Kidney (tissue), 14 donors: Measurements from ENCODE around the gene WWC1. TPM values are rescaled to one million over a fixed set of nuclear protein-coding genes. Genes with fewer than 3 reads are reported as not detected.
A peak's percentile ranks its signal among the peaks of the same experiment; 100 is the strongest.

Experiments
- DNase-seq, 5 donors: peaks; one replicate each; pipeline ENCODE4 v3.0.0-alpha.2; 2013 to 2020
- FAIRE-seq: peaks from 2 replicates; lab custom pipeline; 2012; peaks lifted over from hg19 to GRCh38; lab: Jason Lieb, UNC
- H3K27ac ChIP-seq, 2 donors: one replicate each; pipeline ENCODE4 v1.7.0; 2013; ENCODE audit warnings: low read depth in 2 of 2, low read length in 2 of 2, inconsistent platforms in 1 of 2
- H3K27me3 ChIP-seq: one replicate; pipeline ENCODE4 v1.7.1; 2013; ENCODE audit warnings: low read length, inconsistent platforms; ENCODE audit not compliant: control insufficient read depth, insufficient read depth
- H3K36me3 ChIP-seq, 3 donors: one replicate each; pipeline versions ENCODE4 v1.7.0 to v1.7.1; 2013; ENCODE audit warnings: low read length in 3 of 3, control low read depth in 1 of 3, inconsistent platforms in 1 of 3; ENCODE audit not compliant: insufficient read depth in 3 of 3, control insufficient read depth in 2 of 3
- H3K4me1 ChIP-seq, 3 donors: one replicate each; pipeline versions ENCODE4 v1.7.0 to v1.7.1; 2013; ENCODE audit warnings: low read length in 3 of 3, inconsistent platforms in 1 of 3, low read depth in 1 of 3; ENCODE audit not compliant: control insufficient read depth in 2 of 3, insufficient read depth in 2 of 3
- H3K4me3 ChIP-seq, 3 donors: one replicate each; pipeline versions ENCODE4 v1.7.0 to v1.8.1; 2013; ENCODE audit warnings: low read length in 3 of 3, control low read depth in 1 of 3, inconsistent platforms in 1 of 3
- H3K9ac ChIP-seq, 3 donors: one replicate each; pipeline versions ENCODE4 v1.7.0 to v1.7.1; 2013; ENCODE audit warnings: low read length in 3 of 3, control low read depth in 1 of 3, inconsistent platforms in 1 of 3
- H3K9me3 ChIP-seq, 3 donors: one replicate each; pipeline versions ENCODE4 v1.7.0 to v1.7.1; 2013; ENCODE audit warnings: low read length in 3 of 3, control low read depth in 1 of 3, inconsistent platforms in 1 of 3; ENCODE audit not compliant: control insufficient read depth in 2 of 3, insufficient read depth in 1 of 3
- CTCF ChIP-seq: IDR thresholded peaks from 3 replicates; pipeline ENCODE4 v1.5.1; 2012; ENCODE audit warnings: mild to moderate bottlenecking, moderate library complexity, borderline replicate concordance; ENCODE audit not compliant: insufficient read depth; ENCODE audit errors: extremely low read depth
- intact Hi-C: fragments of 100-400 bp; cut with DNase I; formaldehyde crosslinking; loops from one replicate; pipeline ENCODE4 v1.11.1; 2022
- polyA plus RNA-seq: library from polyadenylated mRNA; stranded (reverse); fragments of 350-450 nt; fragmentation: Illumina TruSeq; extraction: RNeasy Lipid Tissue Mini Kit (QIAGEN cat#74804); gene quantifications from one replicate; pipeline ENCODE4 v1.2.3, GENCODE V29; 2014; ENCODE audit warnings: low read depth, low replicate concordance; ENCODE audit not compliant: insufficient read depth
- total RNA-seq: library from RNA; stranded (reverse); fragmentation: NEBNext Ultra II Directional; extraction: Animal tissue kit (Norgen Biotek cat#: 25700); gene quantifications from one replicate; pipeline ENCODE4 v1.2.1, GENCODE V29; 2021
- donor health status: control.
- donor health status: control.
- donor health status: control.
- donor health status: control.
- donor health status: control.
- donor health status: DM: yes; HTN: yes; CAD: no.
- donor health status: Normal renal cell carcinoma (clear cell type).

WWC1 gene
- total and polyA plus RNA-seq, 2 donors from 2014 or later: 74.4 to 174 TPM

DNA sequence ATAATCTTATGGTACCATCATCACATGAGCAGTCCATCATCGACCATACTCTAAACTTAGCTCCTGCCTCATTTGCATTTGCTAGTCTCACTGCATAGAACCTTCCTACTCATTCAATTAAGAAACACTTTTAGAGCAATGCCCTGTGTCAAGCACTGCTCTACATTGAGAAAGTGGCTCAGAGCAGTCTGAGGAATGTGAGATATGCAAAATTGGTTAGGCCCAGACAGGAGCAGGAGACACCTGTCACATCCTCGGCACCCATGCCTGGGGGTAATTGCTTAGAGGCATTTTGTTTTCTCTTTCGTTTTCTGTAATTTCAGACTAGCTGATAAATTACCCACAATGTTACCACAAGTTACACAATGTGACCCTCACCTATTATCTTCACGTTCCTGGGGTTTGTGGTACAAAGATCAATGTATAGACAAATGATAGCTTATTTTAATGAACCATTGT is 189.9 kb downstream of the WWC1 start:
- Histone ChIP-seq H3K27ac (no peak overlapping the region), H3K36me3 (no peaks in the 10 kb centered on the region), H3K27me3 (no peaks in the 10 kb centered on the region), H3K9me3 (no peaks in the 10 kb centered on the region), H3K9ac (no peak overlapping the region), H3K4me1 (peaks cover 0 to 2% (median 0%) of the 10 kb centered on the region in 3 donors), H3K4me3 (no peak overlapping the region)
- FAIRE-seq: no peak
- no peak for TF ChIP-seq CTCF
- DNase-seq: no peak
- intact Hi-C loops: no loop called here

GRCh38 chr5:168482361-168482760 is 190.9 kb downstream of the WWC1 start:
- intact Hi-C loops: no loop called here
- no peaks in the 10 kb centered on the region for H3K27me3 ChIP-seq
- no peak overlapping the region for H3K4me3 ChIP-seq

GRCh38 chr5:168486136-168486879 is 194.9 kb downstream of the WWC1 start, which contains the start of gene RARS1:
Gene RARS1 (plus strand): TSS chr5:168486471. CDS start chr5:168486499, 28 bp downstream.
- H3K27me3 ChIP-seq: no peaks in the 10 kb centered on the region
- H3K9ac ChIP-seq: peak within 1 kb of the TSS; percentile 82 to 96 (median 88)
- H3K27ac ChIP-seq: peak within 1 kb of the TSS; percentile 46 to 62
- H3K9me3 ChIP-seq: no peaks in the 10 kb centered on the region
- TF ChIP-seq CTCF: peak; percentile 96
- H3K4me3 ChIP-seq: peak within 1 kb of the TSS; percentile 94 to 99 (median 96)
- H3K4me1 ChIP-seq: peaks cover 0 to 7% (median 2%) of the 10 kb centered on the region in 3 donors
- DNase-seq (peak; percentile 95 to 97 (median 96)), FAIRE-seq (peak; percentile 3)
- intact Hi-C loops: no loop called here
- H3K36me3 ChIP-seq: peaks cover 3 to 9% (median 7%) of the 10 kb centered on the region in 3 donors

More at GRCh38 chr5:168482361-168482760, 190.9 kb downstream of the WWC1 start:
- Histone ChIP-seq H3K27ac (no peak overlapping the region), H3K9me3 (no peaks in the 10 kb centered on the region), H3K36me3 (no peaks in the 10 kb centered on the region), H3K9ac (no peak overlapping the region), H3K4me1 (peaks cover 0 to 2% (median 2%) of the 10 kb centered on the region in 3 donors)
- FAIRE-seq: no peak
- TF ChIP-seq CTCF: no peak
- no peak for DNase-seq
